ENCODE measurements around the gene ANO10.
A peak's percentile ranks its signal among the peaks of the same experiment; 100 is the strongest.

ANO10 gene

GRCh38 chr3:43413676-43414368 is 208.0 kb downstream of the ANO10 start:
- no peak for DNase-seq (ENCODE audit: low spot score)

- DNase-seq (ENCODE audit: low spot score) = peak; percentile 77
Measured at GRCh38 chr3:43411429-43411828, 210.4 kb downstream of the ANO10 start.

- no peak for DNase-seq (ENCODE audit: low spot score)
Measured at GRCh38 chr3:43410592-43410991, 211.2 kb downstream of the ANO10 start.

GRCh38 chr3:43409506-43409905 is 212.3 kb downstream of the ANO10 start:
- no peak for DNase-seq (ENCODE audit: low spot score)

- no peak for DNase-seq (ENCODE audit: low spot score)
Measured at GRCh38 chr3:43406643-43407023, 215.2 kb downstream of the ANO10 start.

GRCh38 chr3:43405888-43406642 is 215.7 kb downstream of the ANO10 start:
- DNase-seq (ENCODE audit: low spot score) = no peak

GRCh38 chr3:43400781-43401730 is 220.8 kb downstream of the ANO10 start:
- DNase-seq (ENCODE audit: low spot score) = no peak

GRCh38 chr3:43400167-43400566 is 221.6 kb downstream of the ANO10 start:
- no peak for DNase-seq (ENCODE audit: low spot score)

GRCh38 chr3:43399034-43399433 is 222.8 kb downstream of the ANO10 start:
- no peak for DNase-seq (ENCODE audit: low spot score)

GRCh38 chr3:43394041-43394554 is 227.7 kb downstream of the ANO10 start:
- DNase-seq (ENCODE audit: low spot score) = no peak

- no peak for DNase-seq (ENCODE audit: low spot score)
Measured at GRCh38 chr3:43391621-43392020, 230.2 kb downstream of the ANO10 start.

GRCh38 chr3:43390255-43390588 is 231.6 kb downstream of the ANO10 start:
- no peak for DNase-seq (ENCODE audit: low spot score)

- DNase-seq (ENCODE audit: low spot score) = peak; percentile 31
Measured at GRCh38 chr3:43389388-43390254, 232.2 kb downstream of the ANO10 start.

- no peak for DNase-seq (ENCODE audit: low spot score)
Measured at GRCh38 chr3:43388915-43389314, 232.9 kb downstream of the ANO10 start.

GRCh38 chr3:43388175-43388574 is 233.6 kb downstream of the ANO10 start:
- DNase-seq (ENCODE audit: low spot score) = no peak

GRCh38 chr3:43379343-43379742 is 242.5 kb downstream of the ANO10 start:
- DNase-seq (ENCODE audit: low spot score) = no peak

GRCh38 chr3:43378066-43378935 is 243.5 kb downstream of the ANO10 start:
- no peak for DNase-seq (ENCODE audit: low spot score)

GRCh38 chr3:43373560-43373928 is 248.3 kb downstream of the ANO10 start:
- no peak for DNase-seq (ENCODE audit: low spot score)

- DNase-seq (ENCODE audit: low spot score) = no peak
Measured at GRCh38 chr3:43372809-43373559, 248.8 kb downstream of the ANO10 start.

All from globus pallidus (tissue), 1 donor.